Measurements from ENCODE around the gene KDM8.

KDM8 gene

GRCh38 chr16:27203507-27204311 is at the start of gene KDM8:
KDM8 (plus strand) TSS chr16:27203526; CDS start chr16:27210124, 6,598 bp downstream.
- peak; percentile 88 for DNase-seq

DNA sequence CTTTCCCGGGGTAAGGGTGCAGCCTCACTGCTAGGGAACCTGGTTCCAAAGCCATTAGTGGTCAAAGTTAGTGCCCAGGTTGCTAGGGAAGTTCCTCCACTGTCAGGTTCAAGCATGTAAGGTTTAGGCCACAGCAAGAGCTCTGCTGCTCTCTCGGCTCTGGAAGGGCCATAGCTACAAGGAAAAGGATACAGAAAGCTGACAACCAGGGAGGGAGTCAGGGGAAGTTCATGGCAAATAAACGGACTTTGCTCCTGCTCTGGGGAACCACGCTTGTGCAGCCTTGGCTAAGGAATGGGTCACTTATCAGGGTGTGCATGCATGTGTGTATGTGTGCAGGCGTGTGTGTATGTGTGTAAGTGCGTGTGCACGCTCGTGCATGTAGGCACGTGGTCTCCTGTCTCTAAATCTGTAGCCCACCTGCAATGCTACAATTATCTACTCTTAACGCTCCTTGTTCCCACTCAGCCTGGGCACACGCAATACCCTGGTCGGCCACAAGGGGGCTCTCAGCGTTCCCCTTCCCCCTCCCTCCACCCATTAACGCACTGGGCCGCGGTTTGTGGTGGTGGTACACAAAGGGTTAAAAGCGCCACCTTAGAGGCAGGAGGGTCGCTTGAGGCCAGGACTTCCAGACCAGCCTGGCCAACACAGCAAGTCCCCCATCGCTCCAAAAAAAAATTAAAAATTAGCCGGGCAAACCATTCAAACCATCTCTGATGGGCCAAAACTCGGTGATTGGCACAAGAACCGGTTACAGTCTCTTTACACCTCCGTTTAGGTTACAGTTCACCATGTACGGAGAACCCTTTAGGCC is 48.4 kb upstream of the KDM8 start:
- DNase-seq: no peak

DNA sequence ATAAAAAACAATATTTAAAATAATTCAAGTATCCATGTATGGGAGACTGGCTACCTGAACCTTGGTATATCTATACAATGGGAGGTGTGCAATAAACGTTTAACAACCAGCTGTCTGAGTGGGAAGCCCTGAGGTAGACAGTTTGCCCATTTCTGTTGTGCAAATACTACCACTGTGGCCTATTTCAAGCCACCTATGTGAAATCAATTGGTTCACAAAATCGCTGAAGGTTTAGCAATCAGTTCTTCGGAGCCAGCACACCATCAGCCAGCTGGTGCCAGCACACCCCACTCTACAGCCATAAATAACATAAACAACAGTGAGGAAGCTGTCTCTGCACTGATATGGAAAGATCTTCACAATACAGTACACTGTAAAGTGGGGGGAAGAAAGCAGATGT is 46.7 kb upstream of the KDM8 start:
- no peak for DNase-seq

DNA sequence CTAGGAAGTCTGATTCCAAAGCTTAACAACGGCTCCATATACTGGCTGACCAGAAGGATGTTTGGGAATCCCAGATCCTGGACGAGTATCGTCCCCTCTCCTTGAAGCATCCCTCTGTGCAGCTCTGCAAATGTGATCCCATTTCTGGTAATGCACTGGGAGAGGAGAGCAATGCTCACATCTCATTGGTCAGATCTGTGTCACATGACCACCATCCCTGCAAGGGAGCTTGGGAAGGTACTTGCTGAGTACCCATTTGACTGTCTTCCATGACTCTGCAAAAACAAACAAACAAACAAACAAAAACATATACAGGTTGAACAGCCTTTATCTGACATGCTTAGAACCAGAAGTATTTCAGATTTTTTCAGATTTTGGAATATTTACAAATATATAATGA is 41.9 kb upstream of the KDM8 start:
- no peak for DNase-seq

- DNase-seq: no peak
Measured at GRCh38 chr16:27164352-27164751, 39.0 kb upstream of the KDM8 start.

GRCh38 chr16:27165576-27165975 is 37.8 kb upstream of the KDM8 start:
- no peak for DNase-seq

DNA sequence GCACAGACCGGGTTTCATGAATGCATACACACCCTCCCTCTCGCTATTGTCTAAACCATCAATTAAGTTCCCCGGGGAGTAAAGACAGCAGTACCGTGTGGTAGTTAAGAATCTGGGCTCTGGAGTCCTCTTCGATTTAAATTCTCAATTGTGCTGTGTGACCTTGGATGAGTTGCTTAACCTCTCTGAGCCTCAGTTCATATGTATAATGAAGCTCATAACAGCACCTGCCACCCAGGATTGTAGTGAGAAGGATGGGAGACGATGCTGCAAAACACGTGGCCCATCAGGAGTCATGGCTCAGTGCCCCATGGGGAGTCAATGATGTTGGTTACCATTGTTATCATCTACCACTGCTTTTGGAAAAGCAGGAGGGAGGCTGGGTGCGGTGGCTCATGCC is 34.5 kb upstream of the KDM8 start:
- DNase-seq: no peak

DNA sequence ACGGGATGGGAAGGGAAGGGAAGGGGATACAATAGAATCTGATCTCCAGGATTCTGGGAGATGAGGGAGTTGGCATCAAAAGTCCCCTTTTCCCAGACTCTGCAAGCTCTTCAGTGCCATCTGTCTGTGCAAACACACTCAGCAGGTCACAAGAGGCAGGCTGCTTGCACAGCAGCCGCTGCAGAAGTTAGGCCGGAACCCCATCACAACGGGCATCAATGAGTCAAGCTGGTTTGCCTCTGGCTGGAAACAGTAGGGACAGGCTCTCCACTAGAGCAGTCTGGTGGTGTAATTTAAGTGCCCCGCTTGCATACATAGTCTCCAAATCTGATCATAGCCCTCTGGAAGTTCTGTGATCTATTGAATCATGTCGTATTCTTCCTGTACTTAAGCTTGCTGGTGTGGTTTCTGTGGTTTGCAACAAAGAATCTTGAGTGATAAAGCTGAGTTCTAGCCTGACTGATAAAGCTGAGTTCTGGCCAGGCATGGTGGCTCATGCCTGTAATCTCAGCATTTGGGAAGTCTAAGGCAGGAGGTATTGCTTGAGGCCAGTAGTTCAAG is 33.7 kb upstream of the KDM8 start:
- no peak for DNase-seq

- DNase-seq: no peak
Measured at GRCh38 chr16:27171584-27171983, 31.7 kb upstream of the KDM8 start.

GRCh38 chr16:27174007-27174406 is 29.3 kb upstream of the KDM8 start:
- no peak for DNase-seq

GRCh38 chr16:27174798-27175197 is 28.5 kb upstream of the KDM8 start:
- no peak for DNase-seq

DNA sequence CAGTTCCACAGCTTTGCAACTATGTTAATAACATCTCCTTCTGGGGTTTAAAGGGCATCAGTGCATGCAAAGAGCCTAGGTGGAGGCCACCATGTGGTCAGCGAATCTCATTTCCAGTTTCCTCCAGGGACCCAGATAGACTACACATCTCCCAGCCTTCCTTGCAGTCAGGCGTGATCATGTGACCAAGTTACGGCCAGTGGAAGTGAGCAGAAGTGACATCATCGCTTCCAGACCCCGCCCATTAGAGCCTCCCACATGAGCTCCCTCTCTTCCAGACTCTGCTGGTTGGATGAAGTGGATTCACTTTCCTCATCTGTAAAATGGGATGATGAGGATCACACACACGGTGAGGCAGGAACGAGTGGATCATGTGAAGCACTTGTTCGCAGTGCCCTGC is 27.4 kb upstream of the KDM8 start:
- no peak for DNase-seq

DNA sequence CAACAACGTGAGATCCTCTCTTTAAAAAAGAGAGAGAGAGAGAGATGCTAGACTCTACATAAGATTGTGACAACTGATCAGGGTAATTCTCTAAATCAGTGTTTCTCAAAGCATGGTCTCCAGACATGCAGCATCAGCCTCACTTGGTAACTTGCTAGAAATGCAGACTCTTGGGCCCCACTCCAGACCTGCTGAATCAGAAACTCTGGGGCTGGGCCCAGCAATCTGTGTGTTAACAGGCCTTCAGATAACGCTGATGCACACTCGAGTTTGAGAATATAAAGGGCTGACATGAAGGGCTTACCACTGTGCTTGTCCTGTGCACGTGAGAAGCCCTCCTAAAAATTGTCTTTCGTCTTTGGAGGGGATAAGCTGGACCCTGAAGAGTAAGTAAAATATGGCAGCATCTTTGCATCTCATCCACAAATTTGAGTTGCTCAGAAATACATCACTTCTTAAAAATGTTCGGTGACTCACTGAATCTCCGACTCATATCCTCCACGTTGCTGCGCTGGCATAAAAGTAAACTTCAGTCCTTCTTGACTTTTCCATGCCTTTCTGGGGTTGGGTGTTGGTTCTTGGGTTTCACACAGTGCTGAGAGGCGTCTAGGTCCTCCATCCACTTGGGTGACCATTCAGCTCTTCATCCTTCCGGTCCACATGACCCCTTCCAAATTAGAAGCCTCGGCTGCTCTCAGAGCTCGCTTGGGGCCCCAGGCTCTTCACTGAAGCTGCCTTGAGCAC is 26.1 kb upstream of the KDM8 start:
- DNase-seq: no peak

DNA sequence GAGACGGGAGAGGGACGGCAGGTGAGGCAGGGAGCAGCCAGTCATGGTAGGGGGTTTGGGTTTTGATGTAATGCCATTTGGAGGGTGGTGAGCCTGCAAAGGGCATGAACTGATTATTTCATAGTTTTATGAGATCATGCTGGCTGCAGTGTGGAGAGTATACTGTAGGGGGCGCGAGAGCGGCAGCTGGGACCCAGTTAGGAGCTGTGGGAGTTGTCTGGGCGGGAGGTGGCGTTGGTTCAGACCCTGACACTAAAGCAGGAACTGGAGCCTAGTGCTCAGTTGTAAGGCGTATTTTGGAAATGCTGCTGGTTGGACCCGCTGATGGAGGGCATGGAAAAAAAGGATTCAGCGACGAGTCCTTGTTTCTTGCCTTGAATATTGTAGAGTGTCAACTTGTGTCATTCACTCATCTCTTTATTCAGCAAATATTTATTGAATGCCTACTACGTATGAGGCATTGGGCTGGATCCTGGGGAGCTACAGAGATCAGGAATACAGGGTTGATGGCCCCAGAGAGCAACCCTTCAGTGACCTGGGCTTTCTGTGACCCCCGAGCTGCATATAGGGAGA is 23.7 kb upstream of the KDM8 start:
- DNase-seq: peak; percentile 48

DNA sequence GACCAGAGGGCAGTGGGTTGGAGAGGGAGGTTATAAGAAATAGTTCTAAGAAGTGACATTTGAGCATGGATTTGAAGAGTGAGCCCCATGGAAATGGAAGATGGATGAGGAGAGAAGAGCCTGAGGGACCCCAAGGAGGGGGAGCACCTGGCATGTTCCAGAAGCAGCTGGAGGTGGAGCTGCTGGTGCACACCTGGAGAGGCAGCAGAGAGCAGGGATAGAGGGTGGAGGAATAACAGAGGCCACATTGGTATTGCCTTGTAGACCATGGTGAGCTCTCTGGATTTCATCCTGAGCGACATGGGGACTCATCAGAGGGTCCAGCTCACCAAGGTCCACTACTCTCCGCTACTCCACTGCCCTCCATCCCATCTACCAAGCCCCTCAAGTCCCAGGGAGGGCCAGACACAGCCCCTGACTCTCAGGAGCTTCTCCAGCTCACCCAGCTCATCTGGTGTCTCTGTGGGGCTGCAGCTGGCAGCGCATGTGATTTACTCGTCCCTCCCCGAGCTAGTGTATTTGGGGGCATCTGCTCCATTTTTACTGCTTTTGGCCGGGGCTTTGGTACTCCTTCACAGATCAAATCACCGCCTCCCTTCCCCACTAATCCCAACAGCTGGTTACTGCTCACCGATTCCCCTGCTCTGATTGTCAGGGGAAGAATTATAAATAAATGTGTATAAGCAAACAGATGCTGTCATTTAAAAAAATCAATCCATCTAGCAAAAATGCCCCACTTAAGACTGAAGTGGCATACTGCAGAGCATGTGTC is 22.1 kb upstream of the KDM8 start:
- DNase-seq: no peak

GRCh38 chr16:27182906-27183405 is 20.4 kb upstream of the KDM8 start:
- DNase-seq: no peak

DNA sequence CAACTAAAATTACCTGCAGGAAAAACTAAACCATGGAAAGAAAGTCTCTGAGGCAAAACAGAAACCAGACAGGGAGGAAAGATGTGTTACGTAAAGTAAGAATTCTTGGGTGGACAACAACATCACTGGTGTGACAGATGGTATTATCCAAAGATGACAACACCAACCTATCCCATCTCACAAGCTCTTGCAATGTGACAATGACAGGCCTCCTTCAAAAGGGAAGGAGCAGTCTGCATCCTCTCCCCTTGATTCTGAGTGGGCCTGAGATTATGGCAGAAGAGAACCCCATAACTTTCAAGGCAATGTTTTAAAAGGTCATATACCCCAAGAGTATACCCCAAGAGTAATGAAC is 17.6 kb upstream of the KDM8 start:
- DNase-seq: no peak

- DNase-seq: no peak
Measured at GRCh38 chr16:27188633-27189032, 14.7 kb upstream of the KDM8 start.

DNA sequence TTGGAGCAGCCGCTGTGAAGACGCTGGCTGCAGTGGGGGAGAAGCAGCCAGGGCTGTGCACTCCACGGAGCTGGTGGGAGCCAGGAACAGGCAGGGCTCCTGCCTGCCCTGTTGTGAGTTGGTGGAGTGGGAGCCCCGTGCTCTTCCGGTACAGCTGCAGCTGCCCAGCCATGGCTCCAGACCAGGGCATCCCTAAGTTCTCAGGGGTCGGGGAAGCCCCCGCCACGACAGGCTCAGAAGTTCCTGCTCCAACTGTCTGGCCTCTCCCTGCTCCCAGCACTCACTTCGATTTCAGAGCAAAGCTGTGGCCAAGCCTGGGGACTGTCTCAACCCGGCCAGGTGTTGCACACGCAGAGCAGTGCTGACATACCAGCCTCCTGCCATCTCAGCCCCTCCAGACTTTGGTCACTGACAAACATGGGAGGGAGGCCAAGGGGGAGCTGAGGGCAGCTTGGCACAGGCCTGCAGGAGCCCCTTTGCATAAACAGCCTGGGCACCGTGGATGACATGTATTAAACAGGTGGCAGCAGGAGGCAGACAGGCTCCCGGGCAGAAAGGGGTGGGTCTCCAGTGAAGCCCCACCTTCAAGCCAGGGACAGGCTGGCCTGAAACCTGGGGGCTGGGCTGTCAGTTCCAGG is 13.9 kb upstream of the KDM8 start:
- no peak for DNase-seq

GRCh38 chr16:27190316-27190871 is 12.9 kb upstream of the KDM8 start:
- no peak for DNase-seq

GRCh38 chr16:27191352-27191924 is 11.9 kb upstream of the KDM8 start:
- no peak for DNase-seq

All from SIG-M5 (cell line).